Measurements from ENCODE around the gene KRT85. TPM values are rescaled to one million over a fixed set of nuclear protein-coding genes. Genes with fewer than 3 reads are reported as not detected.
"Not testable (repeated sequence)": the region's sequence is repeated elsewhere in the genome, so short reads cannot be mapped to it uniquely, and the experiment has no call there.

KRT85 gene
- total RNA-seq, 2 donors from 2014 or later, result not detected

GRCh38 chr12:52316701-52317100, 50.6 kb downstream of the KRT85 start:
- ATAC-seq (no peak), DNase-seq (no peak)
- 81 to 84% methylated on average over 4 to 11 of the region's 11 CpGs for WGBS, 2 donors
- intact Hi-C loops (cut with DNase I), result no loop called here
- no peaks in the 10 kb centered on the region for H3K4me1 ChIP-seq
- TF ChIP-seq CTCF (IDR thresholded peaks at IDR 0.05) (no peak), POLR2A (IDR thresholded peaks at IDR 0.05) (no peak)
- H3K27ac ChIP-seq, result no peak overlapping the region
- no peaks in the 10 kb centered on the region for H3K27me3 ChIP-seq
- H3K4me3 ChIP-seq, result no peak overlapping the region
- H3K9me3 ChIP-seq, result no peaks in the 10 kb centered on the region
- H3K36me3 ChIP-seq (replicated peaks in 1 of 2; ENCODE audit: insufficient read depth in 1 of 2, low read depth in 2 of 2), result no peaks in the 10 kb centered on the region

GRCh38 chr12:52316290-52316689, 51.0 kb downstream of the KRT85 start:
- Histone ChIP-seq H3K4me1 (no peaks in the 10 kb centered on the region), H3K27me3 (no peaks in the 10 kb centered on the region), H3K9me3 (no peaks in the 10 kb centered on the region), H3K27ac (no peak overlapping the region), H3K36me3 (replicated peaks in 1 of 2; ENCODE audit: insufficient read depth in 1 of 2, low read depth in 2 of 2) (no peaks in the 10 kb centered on the region), H3K4me3 (no peak overlapping the region)
- intact Hi-C loops (cut with DNase I), result no loop called here
- ATAC-seq, result no peak
- no peak for DNase-seq
- WGBS, 2 donors, result 75 to 83% methylated on average over 8 to 9 of the region's 9 CpGs
- TF ChIP-seq CTCF (IDR thresholded peaks at IDR 0.05) (no peak), POLR2A (IDR thresholded peaks at IDR 0.05) (no peak)

DNA sequence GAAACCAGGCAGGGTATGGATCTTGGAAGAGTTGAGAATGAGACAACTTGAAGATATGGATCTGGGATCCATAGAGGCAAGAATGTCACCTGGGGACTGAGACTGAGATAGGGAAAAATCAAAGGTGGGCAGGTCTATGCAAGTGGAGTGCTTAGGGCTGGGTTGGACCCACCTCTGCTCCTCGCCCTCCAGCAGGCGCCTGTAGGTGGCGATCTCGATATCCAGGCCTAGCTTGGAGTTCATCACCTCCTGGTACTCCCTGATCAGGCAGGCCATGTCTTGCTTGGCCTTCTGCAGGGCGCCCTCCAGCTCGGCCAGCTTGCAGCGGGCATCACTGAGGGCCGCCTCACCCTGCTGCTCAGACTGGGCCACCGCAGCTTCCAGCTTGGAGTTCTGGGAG, 51.6 kb downstream of the KRT85 start:
- intact Hi-C loops (cut with DNase I); H3K36me3 ChIP-seq (replicated peaks in 1 of 2; ENCODE audit: insufficient read depth in 1 of 2, low read depth in 2 of 2); ATAC-seq; H3K4me3 ChIP-seq; H3K9me3 ChIP-seq; H3K4me1 ChIP-seq; H3K27ac ChIP-seq; H3K27me3 ChIP-seq: not testable (repeated sequence)
- TF ChIP-seq CTCF (IDR thresholded peaks at IDR 0.05), result peak in 4 of 7 experiments; percentile 11 to 21 (median 14)
- 65 to 74% methylated on average over 7 to 9 of the region's 9 CpGs for WGBS, 2 donors
- peak in 2 of 4 donors; percentile 35 to 42 for DNase-seq

GRCh38 chr12:52314511-52314910, 52.8 kb downstream of the KRT85 start:
- no peak for TF ChIP-seq POLR2A (IDR thresholded peaks at IDR 0.05)
- no peak for TF ChIP-seq CTCF (IDR thresholded peaks at IDR 0.05)
- WGBS, 2 donors, result 79 to 88% methylated on average over 5 to 13 of the region's 13 CpGs

DNA sequence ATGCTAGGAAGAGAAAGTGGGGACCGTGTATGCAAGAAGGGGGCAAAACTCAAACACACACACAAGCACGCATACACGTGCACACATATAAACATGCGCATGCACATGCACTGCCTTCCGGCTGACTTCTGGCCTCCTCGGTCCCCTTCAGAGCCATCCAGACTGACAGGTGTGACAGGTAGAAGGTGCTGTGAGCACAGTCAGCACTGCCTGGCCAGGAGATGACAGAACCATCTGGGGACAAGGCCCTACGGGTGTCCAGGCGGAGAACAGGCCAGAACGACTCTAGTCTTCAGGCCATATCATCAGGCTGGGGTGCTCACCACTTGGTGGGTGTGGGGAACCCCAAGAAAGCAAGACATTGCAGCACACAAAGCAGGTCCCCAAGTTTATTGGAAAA, 53.4 kb downstream of the KRT85 start:
- Histone ChIP-seq H3K27me3 (no peaks in the 10 kb centered on the region), H3K36me3 (replicated peaks in 1 of 2; ENCODE audit: insufficient read depth in 1 of 2, low read depth in 2 of 2) (no peaks in the 10 kb centered on the region), H3K4me1 (peaks cover 2% of the 10 kb centered on the region), H3K9me3 (no peaks in the 10 kb centered on the region), H3K4me3 (no peak overlapping the region), H3K27ac (no peak overlapping the region)
- TF ChIP-seq POLR2A (IDR thresholded peaks at IDR 0.05) (no peak), CTCF (IDR thresholded peaks at IDR 0.05) (no peak)
- no peak for ATAC-seq
- intact Hi-C loops (cut with DNase I), result no loop called here
- DNase-seq, result no peak
- WGBS, 2 donors, result 68 to 78% methylated on average over 6 to 9 of the region's 9 CpGs

More at GRCh38 chr12:52314511-52314910, 52.8 kb downstream of the KRT85 start:
- no peak for DNase-seq
- ATAC-seq, result no peak
- H3K27me3 ChIP-seq, result no peaks in the 10 kb centered on the region
- intact Hi-C loops (cut with DNase I), result no loop called here
- H3K4me3 ChIP-seq, result no peak overlapping the region
- H3K27ac ChIP-seq, result no peak overlapping the region
- H3K4me1 ChIP-seq, result no peaks in the 10 kb centered on the region
- no peaks in the 10 kb centered on the region for H3K36me3 ChIP-seq (replicated peaks in 1 of 2; ENCODE audit: insufficient read depth in 1 of 2, low read depth in 2 of 2)
- no peaks in the 10 kb centered on the region for H3K9me3 ChIP-seq
